Progenitor cell of endocrine pancreas (in vitro differentiated cells): ENCODE measurements around the gene EPB41L4B. TPM values are rescaled to one million over a fixed set of nuclear protein-coding genes. Genes with fewer than 3 reads are reported as not detected.

ENCODE experiments used
- DNase-seq: peaks from one replicate; pipeline ENCODE4 v3.0.0; 2021; ENCODE audit warnings: low spot score; ENCODE audit not compliant: unreplicated experiment
- H3K27ac Mint-ChIP-seq: 2 replicates; pipeline ENCODE4 v1.8.0; 2021; ENCODE audit warnings: mild to moderate bottlenecking, moderate library complexity, mixed read lengths
- H3K27me3 Mint-ChIP-seq: 2 replicates; pipeline ENCODE4 v1.8.0; 2021; ENCODE audit warnings: mixed read lengths
- H3K36me3 Mint-ChIP-seq: 2 replicates; pipeline ENCODE4 v1.8.0; 2022; ENCODE audit warnings: mixed read lengths; ENCODE audit not compliant: insufficient read depth
- H3K4me1 Mint-ChIP-seq: 2 replicates; pipeline ENCODE4 v1.8.0; 2021; ENCODE audit warnings: low read depth, mixed read lengths
- H3K4me3 Mint-ChIP-seq: 2 replicates; pipeline ENCODE4 v1.8.0; 2021; ENCODE audit warnings: low read depth, mild to moderate bottlenecking, moderate library complexity, mixed read lengths
- H3K9me3 Mint-ChIP-seq: 2 replicates; pipeline ENCODE4 v1.8.0; 2021; ENCODE audit warnings: low read depth, mixed read lengths
- CTCF ChIP-seq: fragments of 200-600 bp; sonication (generic); IDR thresholded peaks from one replicate; pipeline ENCODE4 v1.5.0; 2021; ENCODE audit warnings: antibody characterized with exemption, mild to moderate bottlenecking; ENCODE audit not compliant: unreplicated experiment
- total RNA-seq: library from RNA; stranded (reverse); gene quantifications from 2 replicates; pipeline ENCODE4 v1.2.1, GENCODE V29; 2021

Gene EPB41L4B
- total RNA-seq, 1 donor from 2014 or later = 7.7 TPM

GRCh38 chr9:109301012-109301411, 19.8 kb downstream of the EPB41L4B start:
- DNase-seq = no peak
- Mint-ChIP-seq H3K27ac (no peak overlapping the region), H3K4me1 (no peaks in the 10 kb centered on the region), H3K9me3 (peaks cover 2% of the 10 kb centered on the region), H3K4me3 (no peak overlapping the region), H3K27me3 (no peaks in the 10 kb centered on the region), H3K36me3 (no peaks in the 10 kb centered on the region)
- no peak for TF ChIP-seq CTCF

- Mint-ChIP-seq H3K4me3 (no peak overlapping the region), H3K27ac (no peak overlapping the region), H3K27me3 (no peaks in the 10 kb centered on the region), H3K4me1 (peaks cover 6% of the 10 kb centered on the region), H3K36me3 (no peaks in the 10 kb centered on the region), H3K9me3 (peaks cover 2% of the 10 kb centered on the region)
- no peak for TF ChIP-seq CTCF
- no peak for DNase-seq
Observed at GRCh38 chr9:109299891-109300290, 21.0 kb downstream of the EPB41L4B start.

- no peaks in the 10 kb centered on the region for H3K27me3 Mint-ChIP-seq
- no peak for DNase-seq
- H3K36me3 Mint-ChIP-seq = no peaks in the 10 kb centered on the region
- H3K27ac Mint-ChIP-seq = no peak overlapping the region
- H3K9me3 Mint-ChIP-seq = peaks cover 2% of the 10 kb centered on the region
- H3K4me1 Mint-ChIP-seq = peaks cover 6% of the 10 kb centered on the region
- TF ChIP-seq CTCF = no peak
- H3K4me3 Mint-ChIP-seq = no peak overlapping the region
Observed at GRCh38 chr9:109297899-109298298, 23.0 kb downstream of the EPB41L4B start.

GRCh38 chr9:109295221-109296130, 25.4 kb downstream of the EPB41L4B start:
- Mint-ChIP-seq H3K4me1 (peaks cover 12% of the 10 kb centered on the region), H3K27me3 (no peaks in the 10 kb centered on the region), H3K27ac (no peak overlapping the region), H3K4me3 (no peak overlapping the region), H3K36me3 (no peaks in the 10 kb centered on the region), H3K9me3 (peaks cover 2% of the 10 kb centered on the region)
- no peak for TF ChIP-seq CTCF
- no peak for DNase-seq

GRCh38 chr9:109290385-109290784, 30.5 kb downstream of the EPB41L4B start:
- H3K27me3 Mint-ChIP-seq = no peaks in the 10 kb centered on the region
- H3K4me3 Mint-ChIP-seq = no peak overlapping the region
- H3K4me1 Mint-ChIP-seq = peaks cover 9% of the 10 kb centered on the region
- no peak overlapping the region for H3K27ac Mint-ChIP-seq
- DNase-seq = no peak
- H3K9me3 Mint-ChIP-seq = no peaks in the 10 kb centered on the region
- no peaks in the 10 kb centered on the region for H3K36me3 Mint-ChIP-seq
- no peak for TF ChIP-seq CTCF
